Mononuclear cell (primary cell): Measurements from ENCODE around the gene KCNA4. TPM values are rescaled to one million over a fixed set of nuclear protein-coding genes. Genes with fewer than 3 reads are reported as not detected.
"Not testable (repeated sequence)": the region's sequence is repeated elsewhere in the genome, so short reads cannot be mapped to it uniquely, and the experiment has no call there.

Source experiments
- H3K27me3 ChIP-seq: 2 replicates; pipeline ENCODE4 v1.6.0; 2011; ENCODE audit warnings: low read length, control low read depth; ENCODE audit not compliant: insufficient read depth
- H3K4me1 ChIP-seq: 2 replicates; pipeline ENCODE4 v1.5.1; 2011; ENCODE audit warnings: mild to moderate bottlenecking, low read length, control low read depth; ENCODE audit not compliant: insufficient read depth
- H3K4me3 ChIP-seq: 2 replicates; pipeline ENCODE4 v1.5.1; 2011; ENCODE audit warnings: mild to moderate bottlenecking, low read length, moderate library complexity
- H3K9me3 ChIP-seq: 2 replicates; pipeline ENCODE4 v1.5.1; 2011; ENCODE audit warnings: low read depth, mild to moderate bottlenecking, control low read depth, low read length
- total RNA-seq: library from RNA; depleted of rRNA; stranded (reverse); fragments of >200 nt; gene quantifications from one replicate; pipeline ENCODE4 v1.2.3, GENCODE V29; 2012

Gene KCNA4
- total RNA-seq, 1 donor, result not detected

- no peaks in the 10 kb centered on the region for H3K9me3 ChIP-seq
- H3K4me1 ChIP-seq, result no peaks in the 10 kb centered on the region
- no peak overlapping the region for H3K4me3 ChIP-seq
- peaks cover 52% of the 10 kb centered on the region for H3K27me3 ChIP-seq
Measured at GRCh38 chr11:30015725-30016412, 961 bp downstream of the KCNA4 start.

GRCh38 chr11:30012346-30012745, 4.5 kb downstream of the KCNA4 start:
- no peaks in the 10 kb centered on the region for H3K9me3 ChIP-seq
- H3K4me1 ChIP-seq, result no peaks in the 10 kb centered on the region
- peaks cover 25% of the 10 kb centered on the region for H3K27me3 ChIP-seq
- no peak overlapping the region for H3K4me3 ChIP-seq

- no peak overlapping the region for H3K4me3 ChIP-seq
- no peaks in the 10 kb centered on the region for H3K4me1 ChIP-seq
- H3K27me3 ChIP-seq, result no peaks in the 10 kb centered on the region
- H3K9me3 ChIP-seq, result no peaks in the 10 kb centered on the region
Measured at GRCh38 chr11:30009060-30009459, 7.8 kb downstream of the KCNA4 start.

GRCh38 chr11:30006876-30007275, 10.0 kb downstream of the KCNA4 start:
- Histone ChIP-seq H3K4me1 (no peaks in the 10 kb centered on the region), H3K27me3 (no peaks in the 10 kb centered on the region), H3K4me3 (no peak overlapping the region), H3K9me3 (no peaks in the 10 kb centered on the region)

GRCh38 chr11:30002157-30002785, 14.6 kb downstream of the KCNA4 start:
- no peaks in the 10 kb centered on the region for H3K27me3 ChIP-seq
- no peaks in the 10 kb centered on the region for H3K4me1 ChIP-seq
- no peaks in the 10 kb centered on the region for H3K9me3 ChIP-seq
- H3K4me3 ChIP-seq, result no peak overlapping the region

GRCh38 chr11:30000986-30001750, 15.7 kb downstream of the KCNA4 start:
- Histone ChIP-seq H3K4me3 (no peak overlapping the region), H3K9me3 (no peaks in the 10 kb centered on the region), H3K27me3 (no peaks in the 10 kb centered on the region), H3K4me1 (no peaks in the 10 kb centered on the region)

GRCh38 chr11:29996016-29996415, 20.8 kb downstream of the KCNA4 start:
- Histone ChIP-seq H3K27me3 (no peaks in the 10 kb centered on the region), H3K9me3 (no peaks in the 10 kb centered on the region), H3K4me1 (no peaks in the 10 kb centered on the region), H3K4me3 (no peak overlapping the region)

GRCh38 chr11:29989174-29989970, 27.5 kb downstream of the KCNA4 start:
- no peak overlapping the region for H3K4me3 ChIP-seq
- H3K4me1 ChIP-seq, result no peaks in the 10 kb centered on the region

GRCh38 chr11:29985248-29985647, 31.6 kb downstream of the KCNA4 start:
- no peaks in the 10 kb centered on the region for H3K9me3 ChIP-seq
- H3K4me1 ChIP-seq, result no peaks in the 10 kb centered on the region
- H3K4me3 ChIP-seq, result no peak overlapping the region
- H3K27me3 ChIP-seq, result no peaks in the 10 kb centered on the region

More at GRCh38 chr11:29989174-29989970, 27.5 kb downstream of the KCNA4 start:
- no peaks in the 10 kb centered on the region for H3K27me3 ChIP-seq
- no peaks in the 10 kb centered on the region for H3K9me3 ChIP-seq

GRCh38 chr11:29984544-29984943, 32.3 kb downstream of the KCNA4 start:
- Histone ChIP-seq H3K27me3 (no peaks in the 10 kb centered on the region), H3K4me3 (no peak overlapping the region), H3K4me1 (no peaks in the 10 kb centered on the region), H3K9me3 (no peaks in the 10 kb centered on the region)

GRCh38 chr11:29978549-29978948, 38.3 kb downstream of the KCNA4 start:
- Histone ChIP-seq H3K9me3 (no peaks in the 10 kb centered on the region), H3K4me3 (no peak overlapping the region), H3K27me3 (no peaks in the 10 kb centered on the region), H3K4me1 (no peaks in the 10 kb centered on the region)

- not testable (repeated sequence) for H3K9me3 ChIP-seq, H3K27me3 ChIP-seq, H3K4me1 ChIP-seq, H3K4me3 ChIP-seq
Measured at GRCh38 chr11:29975580-29975979, 41.2 kb downstream of the KCNA4 start.

GRCh38 chr11:29963796-29964195, 53.0 kb downstream of the KCNA4 start:
- Histone ChIP-seq H3K4me3 (no peak overlapping the region), H3K9me3 (no peaks in the 10 kb centered on the region), H3K27me3 (no peaks in the 10 kb centered on the region), H3K4me1 (no peaks in the 10 kb centered on the region)

GRCh38 chr11:29963036-29963435, 53.8 kb downstream of the KCNA4 start:
- Histone ChIP-seq H3K27me3 (no peaks in the 10 kb centered on the region), H3K9me3 (no peaks in the 10 kb centered on the region), H3K4me1 (no peaks in the 10 kb centered on the region), H3K4me3 (no peak overlapping the region)

GRCh38 chr11:29962243-29962642, 54.6 kb downstream of the KCNA4 start:
- H3K4me3 ChIP-seq, result no peak overlapping the region
- H3K4me1 ChIP-seq, result no peaks in the 10 kb centered on the region
- H3K9me3 ChIP-seq, result no peaks in the 10 kb centered on the region
- no peaks in the 10 kb centered on the region for H3K27me3 ChIP-seq
